Pancreas (tissue), 10 donors: ENCODE data around the gene EBF3. TPM values are rescaled to one million over a fixed set of nuclear protein-coding genes. Genes with fewer than 3 reads are reported as not detected.

ENCODE experiments used
- ATAC-seq, 4 donors: fragments of 200-7000 bp; cut with Tn5 transposase; one replicate each; pipeline versions ENCODE4 v1.8.0 to v1.9.1; 2020; ENCODE audit warnings: mild to moderate bottlenecking in 4 of 4, moderate library complexity in 4 of 4
- DNase-seq, 6 donors: peaks; one replicate each; pipeline ENCODE4 v3.0.0-alpha.2; 2020
- FAIRE-seq: peaks from 2 replicates; lab custom pipeline; 2012; peaks lifted over from hg19 to GRCh38; lab: Jason Lieb, UNC
- H3K27ac ChIP-seq, 4 donors: fragments of 200-600 bp; sonication (generic); 1 replicate in 3 of 4; 2 replicates in 1 of 4; pipeline versions ENCODE4 v1.5.0 to v1.8.0; 2020
- H3K27me3 ChIP-seq, 4 donors: fragments of 200-600 bp; one replicate each; pipeline ENCODE4 v1.8.0; 2021
- H3K36me3 ChIP-seq, 3 donors: fragments of 200-600 bp; sonication (generic) in 1 of 3; one replicate each; pipeline versions ENCODE4 v1.5.0 to v1.8.0; 2020 to 2021
- H3K4me1 ChIP-seq, 3 donors: fragments of 200-600 bp; one replicate each; pipeline ENCODE4 v1.8.0; 2021
- H3K4me3 ChIP-seq, 4 donors: fragments of 200-600 bp; sonication (generic) in 2 of 4; one replicate each; pipeline versions ENCODE4 v1.5.0 to v1.8.0; 2020 to 2021
- H3K9me3 ChIP-seq, 4 donors: fragments of 200-600 bp; one replicate each; pipeline ENCODE4 v1.8.0; 2021
- WGBS, 2 donors: extraction: QIAGEN DNeasy Blood & Tissue Kit; methylation state at CpG; one replicate each; pipeline ENCODE4 v1.1.7; 2013; 5-methylcytosine and 5-hydroxymethylcytosine counted together
- intact Hi-C, 3 donors: fragments of 100-400 bp; cut with DNase I; formaldehyde crosslinking; loops; one replicate each; pipeline versions ENCODE4 v1.11.1 to v1.14.2; 2022
- polyA plus RNA-seq, 2 donors: library from polyadenylated mRNA; stranded (reverse); fragments of 200-250 nt; gene quantifications; one replicate each; pipeline ENCODE4 v1.2.3, GENCODE V29; 2013
- total RNA-seq, 6 donors: library from RNA; stranded (reverse); fragmentation: NEBNext Ultra II Directional in 4 of 6; extraction: Animal tissue kit (Norgen Biotek cat#: 25700) in 4 of 6; gene quantifications; one replicate each; pipeline versions ENCODE4 v1.2.1 to v1.2.4, GENCODE V29; 2021 to 2023
- TF ChIP-seq, protein P1 (sequence below), 4 donors: fragments of 200-600 bp; sonication (generic) in 3 of 4; IDR thresholded peaks; one replicate each; pipeline versions ENCODE4 v1.5.0 to v1.8.0; 2021; ENCODE audit warnings: antibody characterized with exemption in 4 of 4
- donor health status: healthy with polysubstance abuse.
- donor health status: DM: no; HTN: no; CAD: no; lungs with moderate emphysema.
- donor health status: DM: no; HTN: no; CAD: no.
- donor health status: control.
- donor health status: control.
- donor health status: Bipolar disorder and iron deficiency.
- donor health status: DM: yes; HTN: yes; CAD: no.
- donor health status: DM: no; HTN: no; CAD: no.
- donor health status: DM: no; HTN: no; CAD: no.
- donor health status: DM: yes; HTN: yes; CAD: no.

EBF3 gene
- total and polyA plus RNA-seq, 8 donors, result 0.47 to 1.5 (median 1.1) TPM

DNA sequence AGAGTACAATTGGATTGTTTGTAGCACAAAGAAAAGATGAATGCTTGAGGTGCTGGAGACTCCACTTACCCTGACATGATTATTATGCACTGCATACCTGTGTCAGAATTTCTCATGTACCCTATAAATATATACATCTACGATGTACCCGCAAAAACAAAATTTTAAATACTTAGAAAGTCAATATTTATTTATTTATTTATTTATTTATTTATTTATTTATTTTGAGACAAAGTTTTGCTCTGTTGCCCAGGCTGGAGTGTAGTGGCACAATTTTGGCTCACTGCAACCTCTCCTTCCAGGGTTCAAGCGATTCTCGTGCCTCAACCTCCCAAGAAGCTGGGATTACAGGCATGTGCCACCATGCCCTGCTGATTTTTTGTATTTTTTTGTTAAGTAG is 35.1 kb upstream of the EBF3 start:
- Histone ChIP-seq H3K27ac (no peak overlapping the region), H3K27me3 (peaks cover 0 to 7% (median 2%) of the 10 kb centered on the region in 4 donors), H3K9me3 (no peaks in the 10 kb centered on the region), H3K36me3 (no peaks in the 10 kb centered on the region), H3K4me1 (no peaks in the 10 kb centered on the region), H3K4me3 (no peak overlapping the region)
- DNase-seq (no peak), ATAC-seq (no peak), FAIRE-seq (no peak)
- intact Hi-C loops, result no loop called here
- TF ChIP-seq, protein P1, sequence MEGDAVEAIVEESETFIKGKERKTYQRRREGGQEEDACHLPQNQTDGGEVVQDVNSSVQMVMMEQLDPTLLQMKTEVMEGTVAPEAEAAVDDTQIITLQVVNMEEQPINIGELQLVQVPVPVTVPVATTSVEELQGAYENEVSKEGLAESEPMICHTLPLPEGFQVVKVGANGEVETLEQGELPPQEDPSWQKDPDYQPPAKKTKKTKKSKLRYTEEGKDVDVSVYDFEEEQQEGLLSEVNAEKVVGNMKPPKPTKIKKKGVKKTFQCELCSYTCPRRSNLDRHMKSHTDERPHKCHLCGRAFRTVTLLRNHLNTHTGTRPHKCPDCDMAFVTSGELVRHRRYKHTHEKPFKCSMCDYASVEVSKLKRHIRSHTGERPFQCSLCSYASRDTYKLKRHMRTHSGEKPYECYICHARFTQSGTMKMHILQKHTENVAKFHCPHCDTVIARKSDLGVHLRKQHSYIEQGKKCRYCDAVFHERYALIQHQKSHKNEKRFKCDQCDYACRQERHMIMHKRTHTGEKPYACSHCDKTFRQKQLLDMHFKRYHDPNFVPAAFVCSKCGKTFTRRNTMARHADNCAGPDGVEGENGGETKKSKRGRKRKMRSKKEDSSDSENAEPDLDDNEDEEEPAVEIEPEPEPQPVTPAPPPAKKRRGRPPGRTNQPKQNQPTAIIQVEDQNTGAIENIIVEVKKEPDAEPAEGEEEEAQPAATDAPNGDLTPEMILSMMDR (IDR thresholded peaks at IDR 0.05), result no peak
- 94 to 96% methylated on average over 4 of the region's 4 CpGs for WGBS, 2 donors

DNA sequence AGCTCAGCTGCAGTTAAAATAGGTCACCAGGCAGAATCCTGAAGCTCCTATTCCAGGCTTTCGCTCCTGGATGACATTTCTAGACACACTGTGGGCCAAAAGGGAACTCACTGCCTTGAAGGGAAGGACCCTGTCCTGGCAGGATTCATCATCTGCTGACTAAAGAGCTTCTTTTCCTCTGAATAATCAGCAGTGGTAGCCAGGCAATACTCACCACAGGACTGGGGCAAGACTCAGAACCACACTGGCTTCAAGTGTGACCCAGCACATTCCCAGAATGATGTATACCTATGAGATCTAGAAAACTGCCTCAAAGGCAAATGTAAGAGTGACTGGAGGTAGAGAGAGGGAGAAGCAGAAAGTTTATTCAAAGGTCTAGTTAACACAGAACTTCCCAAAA is 29.5 kb upstream of the EBF3 start:
- 79 to 85% methylated on average over 1 of the region's 1 CpG for WGBS, 2 donors
- Histone ChIP-seq H3K36me3 (no peaks in the 10 kb centered on the region), H3K9me3 (no peaks in the 10 kb centered on the region), H3K27me3 (peaks cover 0 to 7% (median 2%) of the 10 kb centered on the region in 4 donors), H3K4me3 (no peak overlapping the region), H3K4me1 (no peaks in the 10 kb centered on the region), H3K27ac (no peak overlapping the region)
- TF ChIP-seq, protein P1 (IDR thresholded peaks at IDR 0.05), result no peak
- FAIRE-seq (no peak), ATAC-seq (no peak), DNase-seq (no peak)
- intact Hi-C loops, result no loop called here

DNA sequence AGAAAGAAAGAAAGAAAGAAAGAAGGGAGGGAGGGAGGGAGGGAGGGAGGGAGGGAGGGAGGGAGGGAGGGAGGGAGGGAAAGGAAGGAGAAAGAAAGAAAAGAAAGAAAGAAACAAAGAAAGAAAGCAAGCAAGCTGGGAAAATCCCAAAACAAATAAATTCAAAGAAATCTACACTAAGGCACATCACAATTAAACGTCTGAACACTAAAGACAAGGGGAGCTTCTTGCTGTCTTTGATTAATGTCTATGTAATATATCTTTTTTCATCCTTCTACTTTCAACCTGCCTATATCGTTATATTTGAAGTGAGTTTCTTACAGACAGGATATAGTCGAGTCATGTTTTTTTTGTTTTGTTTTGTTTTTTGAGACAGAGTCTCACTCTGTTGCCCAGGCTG is 28.3 kb upstream of the EBF3 start:
- intact Hi-C loops, result no loop called here
- Histone ChIP-seq H3K4me3 (no peak overlapping the region), H3K4me1 (no peaks in the 10 kb centered on the region), H3K9me3 (no peaks in the 10 kb centered on the region), H3K36me3 (no peaks in the 10 kb centered on the region), H3K27me3 (peaks cover 0 to 7% (median 2%) of the 10 kb centered on the region in 4 donors), H3K27ac (no peak overlapping the region)
- 60 to 70% methylated on average over 3 of the region's 3 CpGs for WGBS, 2 donors
- TF ChIP-seq, protein P1 (IDR thresholded peaks at IDR 0.05), result no peak
- no peak for DNase-seq
- no peak for FAIRE-seq
- no peak for ATAC-seq

DNA sequence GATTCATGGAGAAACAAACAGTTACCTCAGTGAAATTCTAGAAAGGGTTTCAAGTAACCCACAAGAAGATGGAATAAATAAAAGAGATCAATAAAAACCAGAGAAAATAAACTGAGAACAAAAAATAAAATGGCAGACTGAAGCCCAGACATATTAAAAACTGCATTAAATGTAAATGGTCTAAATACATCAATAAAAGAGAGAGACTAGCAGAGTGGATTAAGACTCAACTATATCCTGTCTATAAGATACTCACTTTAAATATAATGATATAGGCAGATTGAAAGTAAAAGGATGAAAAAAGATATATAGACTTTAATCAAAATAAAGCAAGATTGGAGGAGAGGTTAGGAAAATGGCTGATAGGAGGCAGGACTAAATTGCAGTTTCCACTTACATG is 18.8 kb upstream of the EBF3 start:
- Histone ChIP-seq H3K4me3 (no peak overlapping the region), H3K36me3 (no peaks in the 10 kb centered on the region), H3K27me3 (peaks cover 0 to 8% (median 2%) of the 10 kb centered on the region in 4 donors), H3K27ac (no peak overlapping the region), H3K9me3 (no peaks in the 10 kb centered on the region), H3K4me1 (no peaks in the 10 kb centered on the region)
- FAIRE-seq (no peak), ATAC-seq (no peak), DNase-seq (no peak)
- TF ChIP-seq, protein P1 (IDR thresholded peaks at IDR 0.05), result no peak
- intact Hi-C loops, result no loop called here

DNA sequence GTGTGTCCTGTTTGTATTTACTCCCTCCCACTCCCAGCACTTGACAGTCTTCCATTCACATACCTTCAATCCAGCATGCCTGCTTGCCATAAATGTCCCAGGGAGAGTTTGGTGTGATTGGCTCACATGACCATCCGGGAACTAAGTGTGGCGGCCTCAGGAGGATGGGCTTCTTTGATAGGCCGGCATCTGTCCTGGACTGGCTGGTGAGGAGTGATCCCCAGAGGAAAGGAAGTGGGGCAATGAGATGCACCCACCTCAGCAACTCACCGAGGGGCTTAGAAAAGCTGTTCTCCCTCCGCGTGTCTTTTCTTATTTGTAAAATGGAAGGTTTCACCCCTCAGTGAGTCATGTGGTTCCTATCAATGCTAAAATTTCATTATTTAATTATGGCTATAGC is 14.9 kb upstream of the EBF3 start:
- Histone ChIP-seq H3K27ac (no peak overlapping the region), H3K36me3 (no peaks in the 10 kb centered on the region), H3K9me3 (no peaks in the 10 kb centered on the region), H3K27me3 (peaks cover 0 to 7% (median 0%) of the 10 kb centered on the region in 4 donors), H3K4me1 (no peaks in the 10 kb centered on the region), H3K4me3 (no peak overlapping the region)
- WGBS, 2 donors, result 77 to 88% methylated on average over 6 of the region's 6 CpGs
- FAIRE-seq (no peak), DNase-seq (no peak), ATAC-seq (no peak)
- TF ChIP-seq, protein P1 (IDR thresholded peaks at IDR 0.05), result no peak
- intact Hi-C loops, result no loop called here
